VCaP (cell line): ENCODE measurements around the gene UBE2E2.

Experiments
- H3K27ac ChIP-seq: fragments of 450-650 bp; 2 replicates; pipeline ENCODE4 v1.5.1; 2017
- CTCF ChIP-seq: fragments of 450-650 bp; conservative IDR thresholded peaks from 2 replicates; pipeline ENCODE4 v1.5.1; 2017; ENCODE audit warnings: mild to moderate bottlenecking, moderate library complexity

Gene UBE2E2

GRCh38 chr3:23372285-23372684 lies 169.2 kb downstream of the UBE2E2 start:
- H3K27ac ChIP-seq, result no peak overlapping the region
- no peak for TF ChIP-seq CTCF

GRCh38 chr3:23376516-23377248 lies 173.6 kb downstream of the UBE2E2 start:
- no peak for TF ChIP-seq CTCF
- no peak overlapping the region for H3K27ac ChIP-seq

- TF ChIP-seq CTCF, result no peak
- no peak overlapping the region for H3K27ac ChIP-seq
Measured at GRCh38 chr3:23377928-23378672, 175.0 kb downstream of the UBE2E2 start.

GRCh38 chr3:23383875-23384274 lies 180.7 kb downstream of the UBE2E2 start:
- no peak overlapping the region for H3K27ac ChIP-seq
- TF ChIP-seq CTCF, result no peak

- H3K27ac ChIP-seq, result no peak overlapping the region
- TF ChIP-seq CTCF, result no peak
Measured at GRCh38 chr3:23385327-23385726, 182.2 kb downstream of the UBE2E2 start.

GRCh38 chr3:23387286-23387918 lies 184.3 kb downstream of the UBE2E2 start:
- peak overlapping the region; percentile 67 for H3K27ac ChIP-seq
- no peak for TF ChIP-seq CTCF

- no peak for TF ChIP-seq CTCF
- H3K27ac ChIP-seq, result peak overlapping the region; percentile 67
Measured at GRCh38 chr3:23389089-23389488, 186.0 kb downstream of the UBE2E2 start.
